HCEC 1CT (cell line): ENCODE results near the gene IRF2.

ENCODE experiments used
- DNase-seq: peaks from one replicate; pipeline ENCODE4 v3.0.0-alpha.2; 2017

IRF2 gene

DNA sequence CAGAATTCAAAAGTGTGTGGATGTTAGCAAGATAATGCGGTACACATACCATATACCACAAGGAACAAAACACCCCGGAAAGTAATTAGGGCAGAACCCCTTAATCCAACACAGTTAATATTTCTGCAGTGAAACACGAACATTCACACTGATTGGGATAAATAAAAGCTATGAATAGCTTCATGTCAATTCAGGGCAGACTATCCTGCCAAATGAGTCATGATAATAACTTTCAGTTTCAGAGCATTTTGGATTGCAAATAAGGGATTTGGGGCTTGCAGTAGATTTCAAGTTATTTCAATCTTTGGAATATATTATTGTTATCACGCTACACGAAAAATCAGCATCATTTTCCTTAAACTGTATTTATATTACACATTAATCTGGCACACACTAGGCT is 24.3 kb downstream of the IRF2 start:
- peak; percentile 67 for DNase-seq

DNA sequence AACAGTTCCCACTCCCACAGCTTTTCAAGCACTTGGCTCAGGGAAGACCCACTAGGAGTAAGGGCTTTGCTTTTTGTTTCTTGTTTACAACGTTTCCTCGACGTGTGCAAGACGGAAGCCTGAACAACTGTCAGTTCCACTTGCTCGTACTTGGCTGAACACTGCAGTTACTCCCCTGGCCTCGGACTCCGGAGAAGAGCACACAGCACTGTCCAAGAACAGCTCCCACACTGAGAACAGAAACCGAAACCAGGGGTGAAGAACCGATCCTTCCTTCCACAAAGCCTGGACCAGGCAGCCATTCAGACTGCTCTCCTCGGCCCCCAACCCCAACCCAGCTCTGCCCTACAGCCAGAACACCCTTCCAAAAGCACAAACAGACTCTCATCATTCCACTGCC is 25.5 kb downstream of the IRF2 start:
- DNase-seq = peak; percentile 46

DNA sequence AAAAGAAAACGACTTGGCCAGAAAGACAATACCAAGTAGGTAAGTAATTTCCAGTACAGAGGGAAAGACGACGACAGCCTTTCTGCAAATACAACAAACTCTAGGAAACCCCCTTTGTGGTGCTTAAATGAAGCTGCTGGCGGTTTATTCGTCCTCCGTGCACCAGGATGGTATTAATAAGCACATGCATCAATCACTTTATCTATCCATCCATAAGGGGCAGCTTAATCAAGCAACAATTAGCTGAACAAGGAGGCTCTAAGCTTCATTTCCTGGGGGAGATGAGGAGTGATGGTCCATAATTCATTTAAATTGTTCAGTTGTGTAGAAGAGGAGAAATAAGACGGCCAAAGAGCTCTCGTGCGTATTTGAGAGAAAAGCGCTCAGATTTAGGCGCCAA is 26.2 kb downstream of the IRF2 start:
- DNase-seq = no peak

DNA sequence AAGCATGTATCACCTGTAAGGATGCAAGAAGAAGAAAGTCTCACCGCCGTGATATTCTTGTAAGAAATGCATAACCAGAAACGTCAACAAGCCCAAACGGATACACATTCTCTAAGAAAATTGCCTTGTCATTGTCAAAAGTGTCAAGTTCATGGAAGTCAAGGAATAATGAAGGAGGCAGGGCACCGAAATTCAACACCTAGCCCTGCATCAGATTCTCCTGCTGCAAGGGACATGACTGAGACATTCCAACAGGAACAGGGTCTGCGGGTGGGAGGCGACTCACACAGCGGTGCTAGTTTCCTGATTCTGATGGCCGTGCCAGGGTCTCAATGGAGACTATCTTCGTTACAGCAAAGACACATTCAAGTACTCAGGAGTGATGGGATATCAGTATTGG is 26.7 kb downstream of the IRF2 start:
- no peak for DNase-seq

DNA sequence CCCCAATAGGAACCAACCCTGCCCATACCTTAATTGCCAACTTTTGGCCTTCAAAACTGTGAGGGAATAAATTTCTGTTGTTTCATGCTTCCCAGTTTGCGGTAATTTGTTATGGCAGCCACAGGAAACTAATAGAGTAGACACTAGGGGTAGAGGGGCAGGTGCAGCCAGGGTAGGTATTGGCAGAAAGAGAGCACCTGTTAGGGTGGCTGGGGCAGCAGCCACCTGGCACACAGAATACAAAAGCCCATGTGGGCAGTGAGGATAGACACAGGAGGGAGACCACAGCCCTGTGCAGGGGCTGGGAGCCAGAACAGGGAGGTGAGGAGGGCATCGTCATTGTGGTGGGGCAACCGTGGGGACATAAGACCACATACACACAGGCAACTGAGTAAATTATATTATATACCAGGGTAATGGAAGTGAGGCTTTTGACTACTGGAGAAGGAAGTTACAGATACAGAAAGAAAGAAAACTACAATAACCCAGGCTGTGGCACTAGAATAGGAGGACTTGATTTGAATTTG is 28.2 kb downstream of the IRF2 start:
- DNase-seq = no peak

DNA sequence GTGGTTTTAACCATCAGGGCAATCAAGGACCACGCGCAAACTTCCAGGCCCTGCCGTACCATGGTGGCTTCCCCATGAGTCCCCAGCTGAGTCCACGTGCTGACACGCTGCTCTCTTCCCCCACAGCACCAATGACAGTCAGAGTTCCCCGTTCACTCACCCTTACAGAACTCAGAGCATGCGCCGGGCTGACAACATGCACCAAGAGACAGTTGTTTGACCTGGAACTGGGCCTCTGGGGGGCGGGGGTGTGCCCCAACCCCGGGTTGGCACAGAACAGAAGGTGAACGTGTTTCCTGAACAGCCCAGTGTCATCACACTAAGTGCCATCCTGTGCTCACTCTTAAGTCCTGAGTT is 29.4 kb downstream of the IRF2 start:
- DNase-seq = no peak

DNA sequence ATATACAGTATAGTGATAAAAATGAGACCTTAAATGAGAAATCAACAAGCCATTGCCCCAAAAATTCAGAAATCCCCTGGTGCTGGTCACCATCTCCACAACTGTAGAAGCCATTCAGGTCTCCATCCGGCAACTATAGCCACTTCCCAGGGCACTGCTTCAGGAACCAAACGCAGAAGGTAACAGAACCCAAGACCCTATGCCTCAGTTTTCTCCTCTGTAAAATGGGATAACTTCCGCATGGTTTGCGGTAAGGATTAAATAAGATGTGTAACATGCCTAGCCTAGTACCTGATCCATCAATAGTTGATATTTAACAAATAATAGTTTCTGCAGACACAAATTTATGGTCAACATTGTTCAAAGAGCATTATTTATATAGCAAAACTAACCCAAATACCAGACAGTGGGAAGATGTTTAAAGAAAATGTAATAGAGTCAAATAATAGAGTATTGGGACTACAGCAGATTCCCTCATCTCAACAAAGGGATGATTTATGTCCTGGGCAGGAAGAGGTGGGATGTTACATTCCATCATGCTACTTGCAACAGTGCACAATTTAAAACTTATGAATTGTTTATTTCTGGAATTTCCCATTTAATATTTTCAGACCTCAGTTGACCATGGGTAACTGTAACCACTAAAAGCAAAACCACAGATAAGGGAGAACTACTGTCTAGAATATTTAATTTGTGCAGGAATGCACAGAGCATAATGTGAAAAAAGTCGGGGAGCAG is 30.0 kb downstream of the IRF2 start:
- DNase-seq = no peak

DNA sequence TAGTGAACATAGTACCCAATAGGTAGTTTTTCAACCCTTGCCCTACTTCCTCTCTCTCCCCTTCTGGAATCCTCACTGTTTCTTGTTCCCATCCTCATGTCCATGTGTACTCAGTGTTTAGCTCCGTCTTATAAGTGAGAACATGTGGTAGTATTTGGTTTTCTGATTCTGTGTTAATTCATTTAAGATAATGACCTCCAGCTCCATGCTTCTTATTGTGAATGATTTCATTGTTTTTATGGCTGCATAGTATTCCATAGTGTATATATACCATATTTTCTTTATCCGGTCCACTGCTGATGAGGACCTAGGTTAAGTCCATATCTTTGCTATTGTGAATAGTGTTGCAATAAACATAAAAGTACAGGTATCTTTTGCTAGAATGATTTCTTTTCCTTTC is 31.0 kb downstream of the IRF2 start:
- no peak for DNase-seq

DNA sequence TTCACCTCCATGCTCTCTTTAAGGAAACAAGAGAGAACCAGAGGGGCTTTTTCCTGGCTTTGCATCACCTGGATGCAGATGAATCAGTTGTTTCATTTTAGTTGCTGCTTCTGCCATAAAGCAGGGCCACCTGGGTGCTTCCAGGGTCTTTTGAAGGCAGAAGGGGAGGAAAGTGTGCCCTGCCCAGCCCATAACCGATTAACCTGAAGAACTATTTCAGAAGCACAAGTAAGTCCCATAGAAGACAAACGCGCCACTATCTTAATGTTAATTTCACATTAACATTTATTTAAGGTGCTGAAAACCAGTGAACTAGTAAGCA is 32.1 kb downstream of the IRF2 start:
- DNase-seq = no peak

DNA sequence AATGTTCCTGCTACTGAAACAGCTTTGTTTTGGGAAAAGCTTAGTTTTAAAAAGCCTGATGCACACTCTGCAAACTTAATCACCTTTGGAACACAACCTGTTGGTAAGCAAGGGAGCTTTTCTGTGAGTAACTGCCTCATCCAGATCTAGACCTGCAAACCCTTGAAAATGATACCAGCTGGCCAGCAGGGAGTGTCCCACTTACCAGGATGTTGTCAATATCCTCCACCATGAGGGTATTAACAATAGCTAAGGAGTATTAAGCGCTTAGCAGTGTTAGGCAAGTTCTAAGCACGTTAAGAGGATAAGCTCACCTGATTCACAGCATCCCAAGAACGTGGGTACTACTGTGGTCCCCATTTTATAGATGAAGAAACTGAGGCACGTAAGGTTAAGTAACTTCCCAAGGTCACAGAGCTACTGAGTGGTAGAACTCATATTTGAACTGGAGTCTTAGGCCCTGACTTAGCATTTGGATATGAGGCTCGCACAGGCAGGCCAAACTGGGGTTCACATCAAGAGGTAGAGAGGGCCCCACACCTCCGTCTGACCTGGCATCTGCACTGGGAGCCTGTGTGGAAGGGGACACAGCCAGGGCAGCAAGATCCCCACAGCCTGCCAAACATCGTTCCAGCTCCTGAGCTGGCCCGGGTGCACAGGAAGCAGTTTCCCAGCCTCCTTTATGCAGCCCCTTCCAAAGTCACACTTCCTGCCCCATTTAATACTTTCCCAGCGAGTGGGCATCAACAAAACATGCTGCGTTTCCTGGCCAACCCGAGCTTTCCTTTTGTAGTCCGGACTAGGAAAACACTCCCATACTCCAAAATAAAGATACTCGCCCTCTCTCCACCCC is 32.7 kb downstream of the IRF2 start:
- DNase-seq = no peak

DNA sequence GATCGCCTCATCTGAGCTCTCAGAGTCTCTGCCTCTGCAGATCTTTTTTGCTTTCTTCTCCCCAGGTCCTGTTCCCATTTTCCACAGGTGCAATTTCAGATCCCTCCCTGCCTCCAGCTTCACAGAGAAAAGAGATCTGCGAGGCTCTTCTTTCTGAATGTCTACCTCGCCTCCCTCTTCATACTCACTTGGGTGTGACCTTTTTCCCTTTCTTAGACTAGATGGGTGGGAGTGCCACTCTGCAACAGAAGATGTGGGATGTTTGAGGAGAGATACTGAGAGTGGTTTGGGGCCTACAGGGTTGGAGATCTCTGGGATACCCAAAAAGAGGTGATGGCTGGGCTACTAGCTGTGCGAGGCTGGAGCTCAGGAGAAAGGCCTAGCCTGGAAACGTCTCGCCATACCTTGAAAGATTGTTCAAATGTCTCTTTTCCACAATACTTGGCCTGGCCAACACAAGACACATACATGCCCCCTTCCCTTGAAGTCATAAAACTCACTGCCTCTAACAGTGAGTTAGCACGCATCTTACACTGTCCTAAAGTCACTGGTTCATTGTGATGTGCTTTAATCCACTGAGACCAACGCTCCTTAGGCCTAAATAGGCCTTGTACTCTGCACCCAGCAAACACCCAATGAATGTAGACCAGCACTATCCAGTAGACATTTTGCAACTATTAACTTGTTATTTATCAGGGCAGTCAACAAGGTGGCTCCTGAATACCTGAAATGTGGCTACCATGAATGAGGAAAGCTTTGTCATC is 33.6 kb downstream of the IRF2 start:
- no peak for DNase-seq

DNA sequence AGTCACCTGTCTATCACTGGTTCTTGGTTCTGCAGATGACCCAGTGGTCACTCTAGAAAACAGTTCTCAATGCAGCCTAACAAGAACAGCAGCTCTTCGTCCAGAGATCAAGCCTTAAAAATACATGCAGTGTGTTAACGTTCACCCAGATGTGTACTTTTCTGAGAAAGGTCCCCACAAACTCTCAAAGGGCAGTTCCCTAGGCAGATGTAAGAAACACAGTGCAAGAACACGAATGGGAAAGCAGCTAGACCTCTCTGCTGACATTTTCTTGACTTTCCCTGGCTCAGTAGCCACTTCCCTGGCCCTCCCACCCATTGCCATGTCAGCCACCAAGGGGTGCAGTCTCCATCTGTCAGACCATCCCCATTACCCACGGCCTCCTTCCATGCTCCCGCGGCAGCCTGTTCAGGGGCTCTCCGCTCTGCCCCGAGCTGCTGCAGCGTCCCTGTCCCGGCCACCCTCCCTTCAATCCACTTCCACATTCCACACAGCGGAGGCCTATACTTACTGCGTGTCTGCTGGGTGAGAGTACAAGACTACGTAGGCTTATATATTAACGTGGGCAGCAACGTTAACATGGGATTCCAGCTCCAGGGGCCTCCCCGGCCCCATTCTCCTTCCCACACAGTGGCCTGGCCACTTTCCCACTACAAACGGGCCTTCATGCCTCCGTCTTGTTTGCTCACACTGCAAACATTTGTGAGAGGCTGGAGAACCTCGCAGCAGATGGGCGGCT is 34.3 kb downstream of the IRF2 start:
- DNase-seq = peak; percentile 7

DNA sequence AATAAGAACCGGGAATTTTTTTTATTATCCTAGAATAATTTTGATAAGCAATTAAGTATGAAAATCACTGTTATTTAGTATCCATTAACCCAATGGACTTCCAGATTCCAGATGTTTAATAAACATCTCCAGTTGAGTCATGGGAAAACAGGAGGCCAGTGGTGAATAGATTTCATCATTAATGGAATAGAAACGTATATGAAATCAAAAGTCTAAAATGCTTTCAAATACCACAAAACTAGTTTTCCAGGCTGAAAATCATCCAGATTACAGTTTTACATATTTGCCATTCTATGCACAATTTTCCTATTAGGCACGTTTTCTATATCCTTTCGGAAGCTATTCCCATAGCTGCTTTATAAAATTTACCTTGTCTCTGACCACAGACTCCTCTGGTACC is 35.0 kb downstream of the IRF2 start:
- no peak for DNase-seq

DNA sequence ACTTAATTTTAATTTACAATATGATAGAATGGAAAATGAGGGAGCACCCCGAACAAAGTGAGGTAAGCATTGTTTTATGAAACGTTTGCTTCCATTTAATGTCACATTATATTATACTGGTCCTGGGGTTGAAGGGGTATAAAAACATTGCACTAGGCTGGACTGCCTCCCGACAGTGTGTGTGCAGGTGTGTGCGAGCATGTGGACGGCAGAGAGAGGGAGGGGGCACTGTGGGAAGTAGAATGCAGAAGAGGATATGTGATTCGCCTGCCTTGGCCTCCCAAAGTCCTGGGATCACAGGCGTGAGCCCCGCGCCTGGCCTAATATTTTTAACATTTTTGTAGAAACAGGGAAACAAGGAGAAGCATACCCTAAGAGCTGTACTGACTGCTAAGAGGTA is 36.0 kb downstream of the IRF2 start:
- DNase-seq = no peak

DNA sequence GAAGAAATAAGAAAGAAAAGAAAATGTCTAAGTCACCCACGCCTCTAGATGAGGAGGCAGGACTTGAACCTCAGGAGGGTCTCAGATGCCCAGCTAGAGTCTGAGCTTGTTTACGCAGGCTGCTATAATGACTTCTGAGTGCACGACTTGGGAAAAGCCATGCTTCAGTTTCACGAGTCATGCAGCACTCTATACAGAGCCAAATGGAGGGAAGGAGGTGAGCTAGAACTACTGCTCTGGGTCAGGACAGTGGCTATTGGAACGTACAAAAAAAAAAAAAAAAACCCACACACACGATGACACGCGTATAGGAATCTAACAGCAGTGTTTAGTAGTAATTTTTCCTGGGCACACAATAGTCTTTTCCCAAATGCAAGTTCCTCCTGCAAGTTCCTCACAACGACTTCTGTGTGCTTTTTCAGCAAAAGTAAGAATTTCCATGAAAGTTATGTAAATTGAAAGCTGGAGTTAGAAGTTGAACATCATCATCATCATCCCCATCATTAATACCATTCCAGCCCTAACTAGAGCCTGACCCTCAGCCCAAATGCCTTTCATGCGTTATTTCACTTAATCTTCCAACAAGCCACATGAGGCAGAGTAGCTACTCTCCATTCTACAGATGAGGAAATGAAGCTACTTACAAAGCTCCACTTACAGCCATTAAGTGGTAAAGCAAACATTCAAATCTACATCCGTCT is 36.6 kb downstream of the IRF2 start:
- DNase-seq = no peak

DNA sequence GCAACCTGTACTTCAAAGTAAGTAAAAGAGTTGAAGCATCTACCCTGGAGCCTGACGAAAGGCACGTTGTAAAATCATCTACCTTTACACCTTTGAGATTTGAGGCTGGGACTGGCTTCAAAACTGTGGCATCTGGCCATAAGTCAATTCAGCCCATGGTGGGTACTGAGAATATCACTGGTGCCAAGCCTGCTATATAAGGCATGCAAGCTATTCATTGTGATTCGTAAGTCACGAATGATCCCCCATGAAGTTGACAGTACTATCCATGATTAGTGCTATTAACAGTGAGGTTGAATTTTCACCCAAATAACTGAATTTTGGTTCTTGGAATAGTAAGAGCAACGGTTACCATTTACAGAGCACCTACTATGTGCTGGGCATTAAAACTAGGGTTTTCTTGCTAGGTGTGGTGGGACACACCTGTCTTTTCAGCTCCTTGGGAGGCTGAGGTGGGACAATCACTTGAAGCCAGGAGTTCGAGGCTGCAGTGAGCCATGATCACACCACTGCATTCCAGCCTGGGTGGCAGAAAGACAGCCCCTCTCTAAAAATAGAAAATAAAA is 39.8 kb downstream of the IRF2 start:
- no peak for DNase-seq

DNA sequence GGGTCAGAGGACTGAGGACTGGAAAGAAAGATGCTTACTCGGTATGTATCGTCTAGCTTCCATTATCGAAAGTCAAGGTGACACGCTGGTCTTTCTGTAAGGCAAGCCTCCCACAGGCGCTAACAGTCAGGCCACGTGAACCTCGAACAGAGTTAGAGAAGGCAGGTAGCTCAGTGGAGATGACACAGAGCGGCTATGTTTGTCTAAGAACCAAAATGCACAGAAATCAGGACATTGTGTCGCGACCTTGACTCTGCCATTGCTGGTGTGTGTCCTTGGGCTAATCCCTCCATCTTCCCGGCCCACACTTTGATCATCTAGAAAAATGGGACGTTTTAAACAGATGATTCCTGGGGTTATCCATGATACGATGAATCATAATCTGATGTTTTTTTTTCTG is 40.3 kb downstream of the IRF2 start:
- no peak for DNase-seq

DNA sequence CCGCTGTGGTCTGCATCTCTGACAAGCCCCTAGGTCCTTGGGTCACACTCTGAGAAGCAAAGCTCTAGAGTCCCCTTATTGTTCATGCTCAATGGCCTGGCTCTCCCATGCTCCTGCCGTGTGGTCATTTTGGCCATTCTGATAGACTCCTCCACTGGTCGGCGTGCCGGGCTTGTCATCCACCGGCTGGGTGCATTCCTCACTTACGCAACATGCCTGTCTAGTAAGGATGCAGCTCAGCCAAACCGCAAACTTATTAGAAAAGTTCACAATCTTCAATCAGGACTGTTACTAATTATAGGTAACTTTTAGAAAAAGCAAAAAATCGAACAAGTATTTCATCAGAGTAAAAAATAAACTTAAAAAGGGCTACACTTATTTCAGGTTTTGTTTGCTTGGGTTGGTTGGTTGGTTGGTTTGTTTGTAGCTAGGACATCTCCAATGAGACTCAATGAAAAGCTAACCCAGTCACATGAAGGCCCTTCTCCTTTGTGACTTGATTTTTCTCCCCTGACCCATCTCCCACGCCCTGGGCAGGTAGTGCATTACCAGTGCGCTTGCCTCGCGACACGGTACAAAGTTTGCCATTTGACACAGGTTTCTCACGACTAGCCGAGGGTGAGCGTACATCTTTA is 41.0 kb downstream of the IRF2 start:
- DNase-seq = no peak

DNA sequence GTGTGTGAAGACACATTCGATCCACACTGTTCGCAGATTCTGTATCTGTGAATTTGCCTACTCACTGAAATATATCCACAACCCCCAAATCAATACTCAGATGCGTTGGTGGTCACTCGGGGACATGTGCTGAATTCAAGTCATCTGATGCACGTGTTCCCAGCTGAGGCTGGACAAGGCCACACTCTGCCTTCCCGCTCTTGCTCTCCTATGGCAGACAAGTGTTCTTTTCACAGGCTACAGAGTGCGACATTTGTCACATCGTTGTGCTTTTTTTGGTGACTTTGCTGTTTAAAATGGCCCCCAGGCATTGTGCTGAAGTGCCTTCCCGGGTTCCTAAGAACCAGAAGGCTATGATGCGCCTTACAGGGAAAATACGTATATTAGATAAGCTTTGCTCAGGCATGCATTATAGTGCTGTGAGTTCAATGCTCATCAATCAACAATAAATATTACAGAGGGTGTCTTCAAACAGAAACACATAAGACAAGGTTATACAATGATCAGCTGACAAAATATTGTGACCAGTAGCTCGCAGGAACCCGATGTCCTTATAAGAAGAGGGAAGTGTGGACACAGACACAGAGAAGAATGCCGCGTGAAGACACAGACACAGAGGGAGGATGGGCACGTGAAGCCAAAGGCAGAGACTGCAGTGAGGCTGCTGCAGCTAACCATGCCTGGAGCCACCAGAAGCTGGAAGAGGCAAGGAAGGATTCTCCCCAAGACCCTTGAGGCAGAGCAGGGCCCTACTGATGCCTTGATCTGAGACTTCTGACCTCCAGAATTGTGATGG is 42.0 kb downstream of the IRF2 start:
- no peak for DNase-seq

DNA sequence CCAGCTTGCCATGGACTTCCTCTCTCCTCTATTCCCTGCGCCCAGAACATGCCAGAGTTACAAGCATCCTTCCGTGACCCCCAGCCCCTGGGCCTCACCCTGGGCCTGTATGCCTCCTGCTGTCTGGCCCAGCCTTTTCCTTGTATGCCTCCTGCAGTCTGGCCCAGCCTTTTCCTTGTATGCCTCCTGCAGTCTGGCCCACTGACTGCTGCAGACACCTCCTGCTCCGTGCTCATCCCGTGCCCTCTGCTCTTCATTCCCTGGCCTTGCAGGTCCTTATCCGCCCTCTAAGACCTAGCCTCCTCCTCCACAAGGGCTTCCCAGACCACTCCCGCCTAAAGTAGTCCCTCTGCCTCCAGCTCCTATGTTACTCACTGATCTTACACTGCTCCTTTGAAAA is 44.2 kb downstream of the IRF2 start:
- DNase-seq = no peak

DNA sequence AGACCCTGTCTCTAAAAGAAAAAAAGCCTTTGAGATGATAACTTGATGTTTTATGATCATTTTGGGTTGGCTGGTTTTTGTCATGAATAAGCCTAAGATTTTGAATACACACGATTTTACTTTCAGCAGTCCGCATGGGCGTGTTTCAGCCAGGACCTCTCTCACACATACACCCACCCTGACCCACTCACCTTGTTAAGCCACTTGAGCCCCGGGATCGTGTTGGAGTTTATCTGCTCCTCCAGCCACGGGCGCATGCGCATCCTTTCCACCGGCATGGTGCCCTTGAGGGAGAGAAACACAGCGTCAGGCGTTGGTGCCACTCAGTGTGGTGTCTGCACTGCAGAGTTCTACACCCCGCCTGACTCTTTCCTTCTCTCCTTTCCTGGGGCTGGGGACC is 45.6 kb downstream of the IRF2 start:
- DNase-seq = no peak
